GM21447 (cell line): ENCODE data around the gene LARP6.
"Not testable (repeated sequence)": the region's sequence is repeated elsewhere in the genome, so short reads cannot be mapped to it uniquely, and the experiment has no call there.

ENCODE experiments used
- ATAC-seq: cut with Tn5 transposase; IDR thresholded peaks from one replicate; pipeline ENCODE4 v1.9.1; 2021; ENCODE audit not compliant: unreplicated experiment

LARP6 gene

GRCh38 chr15:70853973-70854665, at the start of gene LARP6:
Gene LARP6 (minus strand): TSS chr15:70854157. CDS start chr15:70854088, 69 bp downstream.
- no peak for ATAC-seq

DNA sequence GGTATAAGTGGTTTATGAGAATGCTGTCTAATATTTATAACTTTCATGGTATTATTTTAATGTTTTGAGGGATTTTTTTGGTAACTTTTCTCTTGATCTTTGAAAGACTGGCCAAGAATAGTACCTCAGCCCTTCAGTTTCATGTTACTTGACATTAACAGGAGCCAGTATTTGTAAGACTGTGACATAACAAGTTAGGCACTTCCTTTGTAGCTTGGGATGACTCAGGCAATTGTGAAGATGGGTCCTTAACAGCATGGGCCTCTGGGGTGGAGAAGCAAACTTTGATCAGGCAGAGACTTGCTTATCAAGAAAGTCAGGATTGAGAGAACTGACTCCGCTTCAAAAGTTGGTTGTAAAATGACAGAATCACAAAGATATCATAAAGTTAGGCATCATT, 48.1 kb upstream of the LARP6 start:
- no peak for ATAC-seq

DNA sequence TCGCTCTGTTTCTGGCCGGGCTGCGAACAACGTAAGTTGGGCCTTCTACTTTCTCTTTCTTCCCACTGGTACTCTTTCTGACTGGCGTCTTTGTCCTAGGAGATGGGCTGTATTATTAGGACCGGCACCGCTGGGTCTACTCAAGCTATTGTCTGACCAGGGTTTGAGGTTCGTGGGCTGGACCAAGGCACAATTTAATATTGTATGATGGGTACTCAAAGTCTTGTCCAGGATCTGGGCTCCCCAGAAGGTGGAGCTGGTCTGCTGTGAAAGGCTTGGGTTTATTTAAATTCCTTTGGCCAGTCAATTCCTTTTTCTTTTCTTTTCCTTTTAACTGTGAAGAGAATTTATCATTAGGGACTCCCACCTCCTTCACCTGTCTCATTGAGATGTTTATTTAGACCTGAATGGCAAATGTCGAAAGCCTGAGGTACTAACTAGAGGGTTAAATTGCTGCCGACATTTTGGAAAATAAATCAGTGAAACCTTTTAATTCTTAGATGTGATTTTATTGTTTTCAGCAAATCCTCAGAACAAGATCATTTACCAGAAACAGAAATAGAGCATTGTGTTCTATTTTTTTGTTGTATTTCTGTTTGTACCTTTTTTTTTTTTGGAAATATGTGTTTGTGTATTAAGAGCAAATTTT, 39.1 kb upstream of the LARP6 start:
- peak; percentile 24 for ATAC-seq

- peak; percentile 82 for ATAC-seq
Measured at GRCh38 chr15:70892002-70892911, 38.3 kb upstream of the LARP6 start, which contains the start of the genes LRRC49 and THAP10. Gene LRRC49 (plus strand): TSS chr15:70892826. CDS start chr15:70892895, 69 bp downstream. Gene THAP10 (minus strand): TSS chr15:70892433. CDS start chr15:70892272, 161 bp downstream.

DNA sequence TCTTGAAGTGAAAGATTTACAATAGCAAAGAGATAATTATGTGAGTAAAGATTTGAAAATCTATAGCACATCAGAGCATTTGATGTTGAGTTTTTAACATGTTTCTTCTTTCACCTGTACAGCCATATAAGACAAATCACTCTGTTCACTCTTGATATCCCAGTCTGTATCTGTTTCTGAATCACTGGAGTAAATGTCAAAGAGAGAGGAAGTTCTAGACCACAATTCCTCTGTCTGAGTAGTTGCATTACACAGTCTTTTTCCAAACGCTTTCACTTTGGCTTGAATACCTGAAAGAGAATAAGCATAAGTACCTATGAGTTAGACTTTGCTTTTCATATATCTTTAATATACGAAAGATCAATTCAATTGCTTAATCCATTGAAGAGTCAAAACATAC, 28.4 kb upstream of the LARP6 start:
- ATAC-seq: no peak

- no peak for ATAC-seq
Measured at GRCh38 chr15:70880781-70881180, 26.8 kb upstream of the LARP6 start.

GRCh38 chr15:70879401-70879800, 25.4 kb upstream of the LARP6 start:
- ATAC-seq: no peak

DNA sequence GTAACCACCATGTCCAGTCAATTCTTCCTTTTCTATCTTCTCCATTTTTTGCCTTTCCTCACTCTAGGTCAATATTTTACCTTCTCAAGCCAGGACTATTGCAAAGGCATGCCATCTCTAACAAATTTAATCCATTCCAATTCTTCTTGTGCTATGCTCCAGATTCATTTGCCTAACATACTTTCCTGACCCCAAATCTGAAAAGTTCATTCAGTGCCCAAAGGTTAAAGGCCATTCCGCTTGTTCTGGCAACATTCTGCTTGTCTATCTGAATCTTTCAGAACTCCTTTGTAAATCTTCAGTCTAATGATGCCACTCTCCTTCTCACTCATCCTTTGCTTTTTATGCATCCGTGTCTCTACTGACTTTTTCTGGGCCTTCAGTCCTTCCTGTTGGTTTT, 22.7 kb upstream of the LARP6 start:
- no peak for ATAC-seq

GRCh38 chr15:70876011-70876410, 22.1 kb upstream of the LARP6 start:
- no peak for ATAC-seq

DNA sequence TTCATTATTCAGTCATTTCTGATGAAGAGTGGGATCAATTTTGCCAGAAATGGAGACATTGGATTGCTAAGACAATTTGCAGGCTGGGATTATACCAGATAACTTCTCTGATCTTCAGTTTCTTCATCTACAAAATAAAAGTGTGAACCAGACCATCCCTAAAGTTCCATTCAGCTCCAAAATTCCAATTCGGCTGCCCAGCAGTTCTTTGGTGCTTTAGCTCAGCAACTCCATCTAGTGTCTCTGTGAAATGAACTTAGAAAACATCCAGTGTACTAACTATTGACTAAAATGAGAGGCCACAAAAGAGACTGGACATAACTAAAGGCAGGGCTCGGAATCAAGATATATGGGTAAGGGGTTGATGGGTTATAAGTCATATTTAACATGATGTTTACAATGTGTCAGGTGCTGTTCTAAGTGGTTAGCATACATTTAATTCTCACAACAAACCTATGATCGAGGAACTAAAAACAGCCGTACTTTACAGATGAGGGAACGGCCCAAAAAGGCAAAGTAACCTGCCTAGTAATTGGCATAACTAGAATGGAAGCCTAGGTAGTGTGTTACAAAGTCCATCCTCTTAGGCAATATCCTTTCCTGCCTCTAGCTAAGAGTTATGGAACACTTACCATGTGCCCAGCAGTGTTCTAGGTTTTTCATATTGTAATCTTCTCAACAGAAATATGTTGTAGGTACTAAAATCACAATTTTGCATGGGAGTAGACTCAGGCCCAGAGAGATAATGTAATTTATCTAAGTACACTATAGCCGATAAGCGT, 21.2 kb upstream of the LARP6 start:
- ATAC-seq: no peak

GRCh38 chr15:70873232-70874054, 19.5 kb upstream of the LARP6 start:
- ATAC-seq: no peak

DNA sequence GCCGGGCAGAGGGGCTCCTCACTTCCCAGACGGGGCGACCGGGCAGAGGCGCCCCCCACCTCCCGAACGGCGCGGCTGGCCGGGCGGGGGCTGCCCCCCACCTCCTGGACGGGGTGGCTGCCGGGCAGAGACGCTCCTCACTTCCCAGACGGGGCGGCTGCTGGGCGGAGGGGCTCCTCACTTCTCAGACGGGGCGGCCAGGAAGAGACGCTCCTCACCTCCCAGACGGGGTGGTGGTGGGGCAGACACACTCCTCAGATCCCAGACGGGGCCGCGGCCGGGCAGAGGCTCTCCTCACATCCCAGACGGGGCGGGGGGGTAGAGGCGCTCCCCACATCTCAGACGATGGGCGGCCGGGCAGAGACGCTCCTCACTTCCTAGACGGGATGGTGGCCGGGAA, 17.5 kb upstream of the LARP6 start:
- ATAC-seq: not testable (repeated sequence)

DNA sequence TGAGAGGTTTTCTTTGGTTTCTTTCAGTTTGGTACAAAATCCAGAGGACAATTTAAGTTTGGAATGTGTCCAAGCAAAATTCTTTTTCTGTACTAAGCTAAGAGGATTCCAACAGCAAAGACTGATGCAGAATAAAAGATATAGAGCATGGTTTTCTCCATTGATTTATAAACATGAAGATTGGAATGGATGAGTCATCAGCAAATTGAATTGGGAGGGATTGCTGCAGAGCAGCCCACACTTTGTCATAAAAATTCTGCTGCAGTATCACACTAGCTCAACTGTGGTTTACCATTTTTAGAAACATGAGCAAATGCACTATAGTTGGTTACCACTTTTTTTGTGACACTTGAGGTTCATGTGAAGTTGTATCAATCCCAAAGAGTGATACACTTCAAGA, 16.1 kb upstream of the LARP6 start:
- no peak for ATAC-seq

DNA sequence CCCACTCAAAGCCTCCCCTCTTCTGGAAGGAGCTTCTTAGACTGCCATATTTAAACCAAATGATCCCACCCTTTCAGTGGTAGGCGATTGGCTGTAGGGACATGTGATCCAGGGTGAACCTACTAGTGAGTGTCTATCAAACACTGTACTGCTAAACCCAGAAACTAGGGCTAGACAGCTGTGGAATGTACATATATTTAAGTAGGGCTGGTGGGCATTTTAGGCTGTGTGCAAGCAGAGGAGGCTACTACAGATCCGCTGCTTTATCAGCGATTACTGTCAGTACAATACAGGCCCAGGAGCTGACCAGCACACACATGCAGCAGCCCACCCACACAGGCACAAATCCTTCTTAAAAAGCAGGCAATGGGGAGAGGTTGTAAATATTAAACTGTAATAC, 15.4 kb upstream of the LARP6 start:
- ATAC-seq: no peak

DNA sequence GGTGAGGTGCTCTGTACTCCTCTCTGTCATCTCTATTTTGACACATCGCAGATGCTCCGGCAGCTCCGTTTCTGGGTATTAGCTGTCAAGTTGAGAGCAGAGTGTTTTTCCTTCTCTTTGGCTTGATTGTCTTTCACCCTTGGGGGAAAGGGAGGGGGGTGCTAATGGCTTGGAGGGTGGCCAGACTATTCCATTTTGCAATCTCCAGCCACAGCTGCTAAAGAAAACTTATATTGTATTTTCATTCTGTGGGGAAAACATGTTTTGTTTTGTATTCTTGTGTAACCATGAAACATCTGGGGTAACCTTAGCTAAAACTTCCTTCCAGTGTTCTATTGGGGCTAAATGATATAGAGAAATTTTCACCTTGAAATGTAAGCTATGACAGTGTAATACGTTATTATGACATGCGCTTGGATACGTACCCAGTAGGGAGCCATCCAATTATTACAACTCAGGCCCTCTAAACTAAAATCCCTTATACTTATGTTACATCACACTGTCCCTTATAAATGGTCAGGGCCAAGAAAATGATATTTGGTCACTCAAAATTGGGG, 14.0 kb upstream of the LARP6 start:
- no peak for ATAC-seq

GRCh38 chr15:70866982-70867641, 13.2 kb upstream of the LARP6 start:
- no peak for ATAC-seq

- no peak for ATAC-seq
Measured at GRCh38 chr15:70863450-70864218, 9.7 kb upstream of the LARP6 start.

DNA sequence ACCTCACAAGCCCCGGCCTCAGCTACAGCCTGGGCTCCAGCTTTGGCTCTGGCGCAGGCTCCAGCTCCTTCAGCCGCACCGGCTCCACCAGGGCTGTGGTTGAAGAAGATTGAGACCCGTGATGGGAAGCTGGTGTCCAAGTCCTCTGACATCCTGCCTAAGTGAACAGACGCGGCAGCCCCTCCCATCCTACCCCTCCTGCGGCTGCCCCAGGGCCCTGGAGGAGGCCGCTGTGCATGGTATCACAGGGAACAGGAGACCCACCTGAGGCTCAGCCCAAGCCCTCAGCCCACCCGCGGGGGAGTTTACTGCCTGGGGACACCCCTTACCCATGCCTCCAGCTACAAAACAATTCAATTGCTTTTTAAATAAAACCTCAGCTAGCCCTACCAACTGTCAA, 6.0 kb upstream of the LARP6 start:
- no peak for ATAC-seq
